GM21825 (cell line): ENCODE measurements around the gene JAG1.
"Not testable (repeated sequence)": the region's sequence is repeated elsewhere in the genome, so short reads cannot be mapped to it uniquely, and the experiment has no call there.

ENCODE experiments used
- ATAC-seq: cut with Tn5 transposase; IDR thresholded peaks from one replicate; pipeline ENCODE4 v1.9.1; 2021; ENCODE audit warnings: mild to moderate bottlenecking, moderate library complexity; ENCODE audit not compliant: unreplicated experiment

JAG1 gene

GRCh38 chr20:10639077-10639736, 34.6 kb downstream of the JAG1 start:
- ATAC-seq: no peak

- ATAC-seq: no peak
Measured at GRCh38 chr20:10637563-10637962, 36.2 kb downstream of the JAG1 start.

GRCh38 chr20:10637031-10637559, 36.7 kb downstream of the JAG1 start:
- no peak for ATAC-seq

- no peak for ATAC-seq
Measured at GRCh38 chr20:10636326-10636818, 37.4 kb downstream of the JAG1 start.

GRCh38 chr20:10635476-10636208, 38.2 kb downstream of the JAG1 start:
- no peak for ATAC-seq

GRCh38 chr20:10634683-10635411, 39.0 kb downstream of the JAG1 start:
- no peak for ATAC-seq

GRCh38 chr20:10634211-10634610, 39.6 kb downstream of the JAG1 start:
- no peak for ATAC-seq

GRCh38 chr20:10633718-10634117, 40.1 kb downstream of the JAG1 start:
- no peak for ATAC-seq

- no peak for ATAC-seq
Measured at GRCh38 chr20:10632721-10633509, 40.9 kb downstream of the JAG1 start.

GRCh38 chr20:10631126-10631525, 42.7 kb downstream of the JAG1 start:
- no peak for ATAC-seq

- no peak for ATAC-seq
Measured at GRCh38 chr20:10629946-10630650, 43.7 kb downstream of the JAG1 start.

- ATAC-seq: no peak
Measured at GRCh38 chr20:10626896-10627295, 46.9 kb downstream of the JAG1 start.

GRCh38 chr20:10625641-10626040, 48.2 kb downstream of the JAG1 start:
- ATAC-seq: no peak

- no peak for ATAC-seq
Measured at GRCh38 chr20:10622657-10623418, 51.0 kb downstream of the JAG1 start.

GRCh38 chr20:10621149-10621548, 52.6 kb downstream of the JAG1 start:
- ATAC-seq: no peak

- ATAC-seq: no peak
Measured at GRCh38 chr20:10619427-10619826, 54.4 kb downstream of the JAG1 start.

GRCh38 chr20:10618611-10619245, 55.1 kb downstream of the JAG1 start:
- ATAC-seq: no peak

GRCh38 chr20:10617549-10618133, 56.2 kb downstream of the JAG1 start:
- not testable (repeated sequence) for ATAC-seq
